A549 (cell line): ENCODE data around the gene DOK4. TPM values are rescaled to one million over a fixed set of nuclear protein-coding genes. Genes with fewer than 3 reads are reported as not detected.

ENCODE experiments used
- ATAC-seq, 2 experiments: fragments of 200-7000 bp in 1 of 2; fragments of >200 bp in 1 of 2; cut with Nextera tagmentation in 1 of 2; cut with Tn5 transposase in 1 of 2; 3 replicates each; pipeline versions ENCODE4 v1.8.0 to v1.9.1; 2018 to 2020; ENCODE audit warnings: mild to moderate bottlenecking in 1 of 2, moderate library complexity in 1 of 2
- CTCF ChIA-PET: fragments of 300-600 bp; sonication (Branson Sonifier 250); formaldehyde crosslinking; extraction: SDS; loops from one replicate; lab custom pipeline; 2021; ENCODE audit warnings: antibody characterized with exemption, inconsistent platforms; lab: Yijun Ruan, JAX
- POLR2A ChIA-PET: fragments of 350-600 bp; formaldehyde crosslinking; extraction: SDS; loops from one replicate; lab custom pipeline; 2021; ENCODE audit warnings: antibody characterized with exemption, inconsistent platforms; lab: Yijun Ruan, JAX
- DNase-seq, 2 experiments: peaks; one replicate each; pipeline versions ENCODE4 v3.0.0 to v3.0.0-alpha.2; 2011 to 2016; ENCODE audit warnings: low read depth in 1 of 2, low spot score in 1 of 2
- FAIRE-seq: peaks from 2 replicates; lab custom pipeline; 2011; peaks lifted over from hg19 to GRCh38; lab: Jason Lieb, UNC
- H3K27ac ChIP-seq, 2 experiments: fragments of >200 bp; sonication (Bioruptor Twin); formaldehyde crosslinking; 3 replicates each; pipeline ENCODE4 v1.5.1; 2016 to 2017
- H3K4me1 ChIP-seq: fragments of >200 bp; sonication (Bioruptor Twin); formaldehyde crosslinking; 3 replicates; pipeline ENCODE4 v1.6.1; 2016
- H3K4me2 ChIP-seq: fragments of >200 bp; sonication (Bioruptor Twin); formaldehyde crosslinking; 3 replicates; pipeline ENCODE4 v1.6.1; 2016
- H3K4me3 ChIP-seq: fragments of >200 bp; sonication (Bioruptor Twin); formaldehyde crosslinking; 3 replicates; pipeline ENCODE4 v1.5.1; 2016
- H3K9me3 ChIP-seq: fragments of >200 bp; sonication (Bioruptor Twin); formaldehyde crosslinking; 3 replicates; pipeline ENCODE4 v1.6.1; 2016
- BHLHE40 ChIP-seq: IDR thresholded peaks from 2 replicates; pipeline ENCODE4 v1.6.1; 2012; ENCODE audit warnings: low read depth, low read length, inconsistent platforms
- EP300 ChIP-seq, 2 experiments: fragments of >200 bp; sonication (Bioruptor Twin); formaldehyde crosslinking; IDR thresholded peaks; 2 replicates in 1 of 2; 3 replicates in 1 of 2; pipeline ENCODE4 v1.6.1; 2016 to 2017
- FOSL2 ChIP-seq, 2 experiments: fragments of 450-650 bp in 1 of 2; fragments of >200 bp in 1 of 2; sonication (Bioruptor Twin) in 1 of 2; formaldehyde crosslinking; IDR thresholded peaks; 2 replicates each; pipeline versions ENCODE4 v1.5.0 to v1.6.1; 2016 to 2020; ENCODE audit warnings: mild to moderate bottlenecking in 1 of 2, moderate library complexity in 1 of 2
- HOXB5 ChIP-seq: fragments of 250-450 bp; sonication (Bioruptor Pico); IDR thresholded peaks from 2 replicates; pipeline ENCODE4 v1.5.0; 2020; ENCODE audit warnings: mild to moderate bottlenecking, moderate library complexity
- JUN ChIP-seq, 2 experiments: fragments of >200 bp; sonication (Bioruptor Twin); formaldehyde crosslinking; IDR thresholded peaks; 2 replicates in 1 of 2; 3 replicates in 1 of 2; pipeline ENCODE4 v1.6.1; 2016 to 2017
- JUNB ChIP-seq: fragments of >200 bp; sonication (Bioruptor Twin); formaldehyde crosslinking; IDR thresholded peaks from 2 replicates; pipeline ENCODE4 v1.6.1; 2016
- KDM5A ChIP-seq: fragments of 200-600 bp; sonication (generic); IDR thresholded peaks from 2 replicates; pipeline ENCODE4 v1.6.1; 2016; ENCODE audit warnings: antibody characterized with exemption, mild to moderate bottlenecking
- PHF8 ChIP-seq: fragments of 200-600 bp; sonication (generic); IDR thresholded peaks from 2 replicates; pipeline ENCODE4 v1.6.1; 2016; ENCODE audit warnings: low read depth, mild to moderate bottlenecking, antibody characterized with exemption, moderate library complexity, borderline replicate concordance
- RCOR1 ChIP-seq: fragments of 150-350 bp; IDR thresholded peaks from 2 replicates; pipeline ENCODE4 v1.6.1; 2014; ENCODE audit warnings: antibody characterized with exemption, low read length, low read depth
- TFCP2L1 ChIP-seq: fragments of 250-450 bp; sonication (Bioruptor Pico); IDR thresholded peaks from 2 replicates; pipeline ENCODE4 v1.5.0; 2021; ENCODE audit warnings: mild to moderate bottlenecking
- ZFP36 ChIP-seq: fragments of 450-650 bp; IDR thresholded peaks from 2 replicates; pipeline ENCODE4 v1.6.1; 2014; ENCODE audit warnings: borderline replicate concordance; ENCODE audit not compliant: partially characterized antibody
- WGBS: methylation state at CpG from one replicate; pipeline ENCODE4 v1.1.6; 2017; ENCODE audit errors: missing lambda C conversion rate; 5-methylcytosine and 5-hydroxymethylcytosine counted together
- polyA plus RNA-seq, 4 experiments: library from polyadenylated mRNA; depleted of rRNA in 3 of 4; stranded (reverse); fragments of >200 nt; fragmentation: RNase III in 1 of 4; extraction: RNeasy Plus Mini Kit Qiagen cat#74134 plus additional on column Dnase treatment in 1 of 4; gene quantifications; 2 replicates in 3 of 4; 3 replicates in 1 of 4; pipeline ENCODE4 v1.2.3, GENCODE V29; 2011 to 2017
- TF ChIP-seq, protein P1 (sequence below): IDR thresholded peaks from 2 replicates; pipeline ENCODE4 v1.6.1; 2012; ENCODE audit warnings: low read depth, borderline replicate concordance
- TF ChIP-seq, protein P2 (sequence below): IDR thresholded peaks from 2 replicates; pipeline ENCODE4 v1.6.1; 2012
- TF ChIP-seq, protein P3 (sequence below): fragments of >200 bp; sonication (Bioruptor Twin); formaldehyde crosslinking; IDR thresholded peaks from 2 replicates; pipeline ENCODE4 v1.6.1; 2016

DOK4 gene
- polyA plus RNA-seq, 2 of the 4 experiments (the other 2 are of a cell fraction): 70.3 to 85.4 TPM

DNA sequence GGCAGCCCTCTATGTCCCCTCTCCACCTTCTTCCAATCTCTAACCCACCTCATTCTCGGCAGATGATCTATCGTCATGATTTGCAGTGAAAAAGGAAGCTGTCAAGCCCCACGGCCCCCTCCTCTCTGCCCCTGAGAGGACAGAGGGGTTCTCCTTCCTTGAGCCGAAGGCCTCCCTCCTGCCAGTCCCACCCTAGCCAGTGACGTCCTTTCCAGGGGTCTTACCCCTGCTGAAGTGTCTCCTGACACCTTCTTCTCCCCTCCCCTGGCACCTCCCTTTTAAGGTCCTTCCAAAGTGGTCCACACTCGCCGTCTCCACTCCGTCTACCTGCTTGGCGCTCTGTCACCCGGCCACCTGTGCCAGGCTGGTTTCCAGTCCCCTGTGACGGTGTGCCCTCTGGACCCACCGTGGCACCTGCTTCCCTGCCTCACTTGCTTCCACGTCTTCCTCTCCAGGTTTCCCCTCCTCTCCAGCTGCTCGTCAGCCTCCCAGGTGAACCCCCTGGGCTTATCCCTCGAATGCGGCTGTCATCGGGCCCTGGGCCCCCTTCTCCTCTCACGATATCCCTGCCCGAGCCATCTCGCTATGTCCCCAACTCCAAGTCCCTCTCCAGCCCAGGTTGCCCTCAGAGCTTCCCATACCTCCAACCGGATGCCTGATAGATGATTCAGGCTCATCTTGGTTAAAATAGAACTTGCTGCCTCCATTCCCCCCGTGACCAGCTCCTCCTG is 44.4 kb upstream of the DOK4 start:
- WGBS: 80% methylated on average over 22 of the region's 22 CpGs
- peaks cover 60% of the 10 kb centered on the region for H3K4me1 ChIP-seq
- CTCF ChIA-PET: interaction anchor here (1.1 to 3.4 kb wide), 4 partner anchors 10 to 113 kb away, joined by 4 to 23 read pairs (median 6); partner anchors contain the start of gene POLR2C
- peak overlapping the region; percentile 64 for H3K4me2 ChIP-seq
- POLR2A ChIA-PET: no interaction called here
- no peaks in the 10 kb centered on the region for H3K9me3 ChIP-seq
- H3K27ac ChIP-seq: peak overlapping the region; percentile 65 to 79
- H3K4me3 ChIP-seq: no peak overlapping the region
- no peak for FAIRE-seq
- TF ChIP-seq, protein P1, sequence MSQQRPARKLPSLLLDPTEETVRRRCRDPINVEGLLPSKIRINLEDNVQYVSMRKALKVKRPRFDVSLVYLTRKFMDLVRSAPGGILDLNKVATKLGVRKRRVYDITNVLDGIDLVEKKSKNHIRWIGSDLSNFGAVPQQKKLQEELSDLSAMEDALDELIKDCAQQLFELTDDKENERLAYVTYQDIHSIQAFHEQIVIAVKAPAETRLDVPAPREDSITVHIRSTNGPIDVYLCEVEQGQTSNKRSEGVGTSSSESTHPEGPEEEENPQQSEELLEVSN: no peak
- TF ChIP-seq KDM5A (no peak), JUN (IDR thresholded peaks at IDR 0.05) (no peak), EP300 (IDR thresholded peaks at IDR 0.05) (no peak), PHF8 (no peak), JUNB (no peak), TFCP2L1 (no peak)
- TF ChIP-seq, protein P2, sequence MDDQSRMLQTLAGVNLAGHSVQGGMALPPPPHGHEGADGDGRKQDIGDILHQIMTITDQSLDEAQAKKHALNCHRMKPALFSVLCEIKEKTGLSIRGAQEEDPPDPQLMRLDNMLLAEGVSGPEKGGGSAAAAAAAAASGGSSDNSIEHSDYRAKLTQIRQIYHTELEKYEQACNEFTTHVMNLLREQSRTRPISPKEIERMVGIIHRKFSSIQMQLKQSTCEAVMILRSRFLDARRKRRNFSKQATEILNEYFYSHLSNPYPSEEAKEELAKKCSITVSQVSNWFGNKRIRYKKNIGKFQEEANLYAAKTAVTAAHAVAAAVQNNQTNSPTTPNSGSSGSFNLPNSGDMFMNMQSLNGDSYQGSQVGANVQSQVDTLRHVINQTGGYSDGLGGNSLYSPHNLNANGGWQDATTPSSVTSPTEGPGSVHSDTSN: no peak
- no peak for ATAC-seq
- no peak for DNase-seq

DNA sequence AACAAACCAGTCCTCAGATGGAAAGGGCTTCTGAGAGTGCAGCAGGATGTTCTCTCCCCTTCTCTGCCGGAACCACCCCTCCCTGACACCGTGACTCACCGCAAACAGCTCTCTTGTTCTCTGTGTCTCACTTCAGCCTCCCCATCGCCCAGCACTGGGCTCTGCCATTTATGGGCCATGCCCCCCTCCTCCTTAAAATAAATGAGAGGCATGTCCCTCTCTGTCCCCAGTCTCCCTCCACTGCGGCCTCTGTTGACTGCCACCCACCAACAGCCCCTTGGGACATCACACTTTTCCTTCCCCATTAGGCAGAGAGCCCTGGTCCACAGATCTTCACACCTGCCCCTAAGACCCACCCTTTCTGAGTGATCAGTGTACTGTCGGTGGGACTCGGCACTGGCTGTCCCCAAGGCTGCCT is 43.8 kb upstream of the DOK4 start:
- H3K9me3 ChIP-seq: no peaks in the 10 kb centered on the region
- ATAC-seq: peak; percentile 39 to 71; a peak in 4 of 6 replicates
- H3K4me1 ChIP-seq: peaks cover 55% of the 10 kb centered on the region
- H3K4me3 ChIP-seq: no peak overlapping the region
- CTCF ChIA-PET: interaction anchor here (1.8 to 3.4 kb wide), 3 partner anchors 11 to 112 kb away, joined by 4 to 23 read pairs (median 7); partner anchors contain the start of gene POLR2C
- no peak for TF ChIP-seq BHLHE40
- no peak for TF ChIP-seq HOXB5 (CRISPR knock-in tag)
- no peak for TF ChIP-seq FOSL2 (IDR thresholded peaks at IDR 0.05)
- peak; percentile 31 for TF ChIP-seq FOSL2 (CRISPR knock-in tag; IDR thresholded peaks at IDR 0.05)
- TF ChIP-seq, all 56 proteins: peak for 1
- DNase-seq (no peak), FAIRE-seq (peak; percentile 13)
- Histone ChIP-seq H3K4me2 (peak overlapping the region; percentile 64), H3K27ac (peak overlapping the region; percentile 65 to 79)
- POLR2A ChIA-PET: no interaction called here
- WGBS: 27% methylated on average over 7 of the region's 7 CpGs

DNA sequence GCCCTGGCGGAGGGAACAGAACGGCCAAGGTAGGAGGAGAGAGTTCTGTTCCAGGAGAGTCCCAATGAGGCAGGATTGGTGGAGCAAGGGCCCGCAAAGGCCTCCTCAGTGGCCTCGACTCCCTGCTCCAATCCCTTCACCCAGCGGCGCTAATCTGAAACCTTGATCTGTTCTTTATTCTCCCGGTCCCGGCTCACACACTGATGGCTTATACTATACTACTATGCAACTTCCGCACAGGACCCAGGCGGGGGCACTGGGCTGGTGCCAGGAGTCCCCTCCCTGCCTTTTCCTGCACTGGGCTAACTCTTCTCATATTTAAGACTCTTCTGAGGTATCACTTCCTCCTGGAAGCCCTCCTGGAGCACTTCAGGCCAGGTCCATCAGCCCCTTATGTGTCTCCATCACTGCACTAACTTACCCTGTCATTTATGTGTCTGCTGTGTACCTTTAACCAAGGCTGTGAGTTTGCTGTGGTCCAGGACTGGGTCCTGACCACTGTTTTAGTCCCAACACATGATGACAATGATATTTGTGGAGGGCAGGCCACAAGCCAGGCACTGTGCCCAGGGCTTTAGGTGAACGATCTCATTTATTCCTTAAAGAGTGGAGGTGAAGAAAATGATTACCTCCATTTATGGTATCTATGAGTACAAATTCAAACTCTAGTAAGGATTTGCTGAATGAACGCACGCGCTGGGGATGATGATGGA is 43.3 kb upstream of the DOK4 start:
- Histone ChIP-seq H3K4me3 (no peak overlapping the region), H3K27ac (peak overlapping the region; percentile 65 to 79; a peak in 5 of 6 replicates)
- DNase-seq (no peak), ATAC-seq (no peak)
- POLR2A ChIA-PET: no interaction called here
- TF ChIP-seq RCOR1 (no peak), HOXB5 (CRISPR knock-in tag) (no peak), ZFP36 (peak; percentile 60)
- TF ChIP-seq, protein P3, sequence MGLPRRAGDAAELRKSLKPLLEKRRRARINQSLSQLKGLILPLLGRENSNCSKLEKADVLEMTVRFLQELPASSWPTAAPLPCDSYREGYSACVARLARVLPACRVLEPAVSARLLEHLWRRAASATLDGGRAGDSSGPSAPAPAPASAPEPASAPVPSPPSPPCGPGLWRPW: no peak
- TF ChIP-seq, protein P2: no peak
- TF ChIP-seq, all 56 proteins: peak for 1
- Histone ChIP-seq H3K4me2 (peak overlapping the region; percentile 64), H3K4me1 (peaks cover 49% of the 10 kb centered on the region), H3K9me3 (no peaks in the 10 kb centered on the region)
- 86% methylated on average over 14 of the region's 14 CpGs for WGBS
- no peak for FAIRE-seq
- CTCF ChIA-PET: interaction anchor here (1.0 to 3.7 kb wide), 7 partner anchors 10 to 112 kb away, joined by 3 to 24 read pairs (median 7); partner anchors contain the start of genes ADGRG5 and POLR2C
